ENCODE results near the gene RASGRF2.

DNA sequence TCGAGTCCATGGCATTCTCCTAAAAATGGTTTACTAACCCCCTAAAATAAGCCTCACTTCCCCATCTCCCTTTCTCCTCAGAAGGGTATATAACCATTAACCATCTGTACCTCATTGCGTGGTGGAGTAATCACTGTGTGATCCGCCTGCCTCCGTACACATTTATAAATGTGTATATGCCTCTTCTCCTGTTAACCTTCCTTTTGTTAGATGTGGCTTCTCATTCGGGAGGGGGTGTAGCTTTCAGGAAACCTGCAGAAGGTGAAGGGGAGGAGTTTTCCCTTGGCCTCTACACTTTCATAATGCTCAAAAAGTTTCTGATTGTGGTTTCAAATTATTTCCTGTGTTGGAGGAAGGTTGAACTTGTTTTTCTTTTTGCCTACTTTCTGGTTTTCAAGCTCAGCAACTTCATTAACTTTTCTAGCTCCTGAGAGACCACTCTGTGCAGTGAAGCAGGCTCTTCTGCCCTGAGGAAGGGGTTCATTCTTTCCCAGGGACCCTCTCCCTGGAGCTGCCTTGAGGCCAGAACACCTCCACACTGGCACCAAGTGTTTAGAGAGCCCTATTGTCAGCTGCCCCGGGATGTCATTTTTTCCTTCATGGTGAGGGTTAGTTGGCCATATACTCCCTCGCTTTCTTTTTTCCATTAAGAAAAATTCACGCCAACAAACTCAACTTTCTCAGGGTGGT is 46.9 kb downstream of the RASGRF2 start:
- TF ChIP-seq, protein P1, sequence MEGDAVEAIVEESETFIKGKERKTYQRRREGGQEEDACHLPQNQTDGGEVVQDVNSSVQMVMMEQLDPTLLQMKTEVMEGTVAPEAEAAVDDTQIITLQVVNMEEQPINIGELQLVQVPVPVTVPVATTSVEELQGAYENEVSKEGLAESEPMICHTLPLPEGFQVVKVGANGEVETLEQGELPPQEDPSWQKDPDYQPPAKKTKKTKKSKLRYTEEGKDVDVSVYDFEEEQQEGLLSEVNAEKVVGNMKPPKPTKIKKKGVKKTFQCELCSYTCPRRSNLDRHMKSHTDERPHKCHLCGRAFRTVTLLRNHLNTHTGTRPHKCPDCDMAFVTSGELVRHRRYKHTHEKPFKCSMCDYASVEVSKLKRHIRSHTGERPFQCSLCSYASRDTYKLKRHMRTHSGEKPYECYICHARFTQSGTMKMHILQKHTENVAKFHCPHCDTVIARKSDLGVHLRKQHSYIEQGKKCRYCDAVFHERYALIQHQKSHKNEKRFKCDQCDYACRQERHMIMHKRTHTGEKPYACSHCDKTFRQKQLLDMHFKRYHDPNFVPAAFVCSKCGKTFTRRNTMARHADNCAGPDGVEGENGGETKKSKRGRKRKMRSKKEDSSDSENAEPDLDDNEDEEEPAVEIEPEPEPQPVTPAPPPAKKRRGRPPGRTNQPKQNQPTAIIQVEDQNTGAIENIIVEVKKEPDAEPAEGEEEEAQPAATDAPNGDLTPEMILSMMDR (IDR thresholded peaks at IDR 0.05), result no peak
- no peak for TF ChIP-seq POLR2A (IDR thresholded peaks at IDR 0.05)

Data from uterus (tissue), 2 donors.